Measurements from ENCODE around the gene ZMIZ1.

Gene ZMIZ1

DNA sequence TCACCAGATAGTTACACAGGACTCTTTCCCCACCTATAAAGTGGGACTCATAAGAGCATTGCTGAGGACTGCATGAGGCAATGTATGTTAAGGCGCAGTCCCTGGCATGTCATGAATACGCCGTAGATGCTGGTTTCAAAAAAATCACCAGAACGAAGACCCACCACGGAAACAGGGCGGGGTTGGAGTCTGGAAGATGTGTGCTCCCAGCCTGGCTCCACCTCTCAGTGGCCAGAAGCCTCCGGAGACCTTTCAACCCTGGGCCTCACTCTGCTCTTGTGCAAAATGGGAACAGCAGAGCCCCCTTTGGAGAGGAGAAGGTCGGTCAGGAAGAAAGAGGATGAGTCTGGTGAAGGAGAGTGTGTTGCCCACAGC is 12.4 kb upstream of the ZMIZ1 start:
- TF ChIP-seq ZFX (IDR thresholded peaks at IDR 0.05) (no peak), CTCF (conservative IDR thresholded peaks at IDR 0.05) (no peak)
- peak overlapping the region; percentile 37; the same call in 1 of the 2 replicates for H3K27ac ChIP-seq

DNA sequence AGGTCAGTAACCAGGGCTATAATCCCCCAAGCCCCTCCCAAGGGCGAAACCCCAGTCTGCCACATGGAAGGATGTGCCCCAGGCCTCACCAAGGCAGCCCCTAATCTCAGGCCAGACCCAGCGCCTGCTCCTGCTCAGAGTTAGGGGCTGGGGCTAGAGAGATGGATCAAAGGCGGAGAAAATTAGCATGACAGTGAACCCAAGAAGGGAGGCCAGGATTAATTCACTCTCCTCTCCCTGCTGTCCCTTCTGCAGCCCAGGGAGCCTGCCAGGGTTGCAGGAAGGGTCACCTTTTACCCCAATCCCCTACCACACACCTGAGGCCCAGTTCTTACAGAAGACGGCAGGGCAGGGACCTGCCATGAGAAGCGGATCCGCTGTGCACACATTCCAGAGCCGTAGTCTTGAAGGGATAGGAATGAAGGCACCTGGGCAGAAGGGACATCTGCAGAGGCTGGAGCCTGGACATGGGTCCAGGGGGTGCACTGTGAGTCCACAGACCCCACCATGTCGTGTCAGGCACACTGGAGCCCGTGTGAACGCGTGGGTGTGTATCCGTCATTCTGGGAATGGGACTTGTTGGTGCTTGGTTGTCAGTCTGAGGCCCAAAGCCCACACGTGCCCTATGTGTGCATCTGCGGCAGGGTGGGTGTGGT is 11.9 kb upstream of the ZMIZ1 start:
- no peak for TF ChIP-seq ZFX (IDR thresholded peaks at IDR 0.05)
- TF ChIP-seq CTCF (conservative IDR thresholded peaks at IDR 0.05): no peak
- H3K27ac ChIP-seq: peak overlapping the region; percentile 37; the same call in 1 of the 2 replicates

DNA sequence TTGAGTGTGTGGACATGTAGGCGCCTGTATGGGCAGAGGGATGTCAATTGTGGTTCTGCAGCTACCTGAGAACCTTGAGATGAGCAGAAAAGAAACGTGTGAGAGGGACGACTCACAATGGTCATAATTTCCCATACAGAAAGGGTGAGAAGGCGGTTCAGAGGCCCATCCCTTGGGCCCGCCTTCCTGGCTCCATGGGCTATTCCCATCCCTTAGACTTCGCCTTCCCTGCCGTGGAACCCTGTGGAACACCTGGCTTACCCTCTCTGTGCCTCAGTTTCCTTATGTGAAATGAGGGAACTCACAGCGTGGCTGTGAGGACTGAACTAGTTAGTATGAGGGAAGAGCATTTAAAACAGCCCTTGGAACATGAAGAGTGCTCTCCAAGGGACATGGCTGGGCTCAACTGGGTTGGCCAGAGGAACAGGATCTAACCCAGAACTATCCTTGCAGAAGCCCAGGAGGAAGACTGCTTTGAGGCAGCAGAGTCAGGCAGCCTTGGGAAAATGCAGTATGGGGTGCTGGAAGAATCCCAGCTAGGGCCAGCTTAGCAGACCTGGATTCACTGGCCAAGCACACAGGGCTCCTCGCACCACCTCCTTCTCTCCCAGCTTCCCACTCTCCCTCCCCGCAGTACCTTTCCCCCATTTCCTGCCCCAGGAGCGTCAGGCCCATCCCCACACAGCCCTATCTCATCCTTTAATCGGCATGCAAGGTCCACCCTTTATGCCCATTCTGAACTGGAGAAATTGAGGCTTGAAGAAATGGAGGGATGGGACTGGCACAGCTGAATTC is 11.1 kb upstream of the ZMIZ1 start:
- no peak overlapping the region for H3K27ac ChIP-seq
- TF ChIP-seq ZFX (IDR thresholded peaks at IDR 0.05): no peak
- TF ChIP-seq CTCF (conservative IDR thresholded peaks at IDR 0.05): no peak

DNA sequence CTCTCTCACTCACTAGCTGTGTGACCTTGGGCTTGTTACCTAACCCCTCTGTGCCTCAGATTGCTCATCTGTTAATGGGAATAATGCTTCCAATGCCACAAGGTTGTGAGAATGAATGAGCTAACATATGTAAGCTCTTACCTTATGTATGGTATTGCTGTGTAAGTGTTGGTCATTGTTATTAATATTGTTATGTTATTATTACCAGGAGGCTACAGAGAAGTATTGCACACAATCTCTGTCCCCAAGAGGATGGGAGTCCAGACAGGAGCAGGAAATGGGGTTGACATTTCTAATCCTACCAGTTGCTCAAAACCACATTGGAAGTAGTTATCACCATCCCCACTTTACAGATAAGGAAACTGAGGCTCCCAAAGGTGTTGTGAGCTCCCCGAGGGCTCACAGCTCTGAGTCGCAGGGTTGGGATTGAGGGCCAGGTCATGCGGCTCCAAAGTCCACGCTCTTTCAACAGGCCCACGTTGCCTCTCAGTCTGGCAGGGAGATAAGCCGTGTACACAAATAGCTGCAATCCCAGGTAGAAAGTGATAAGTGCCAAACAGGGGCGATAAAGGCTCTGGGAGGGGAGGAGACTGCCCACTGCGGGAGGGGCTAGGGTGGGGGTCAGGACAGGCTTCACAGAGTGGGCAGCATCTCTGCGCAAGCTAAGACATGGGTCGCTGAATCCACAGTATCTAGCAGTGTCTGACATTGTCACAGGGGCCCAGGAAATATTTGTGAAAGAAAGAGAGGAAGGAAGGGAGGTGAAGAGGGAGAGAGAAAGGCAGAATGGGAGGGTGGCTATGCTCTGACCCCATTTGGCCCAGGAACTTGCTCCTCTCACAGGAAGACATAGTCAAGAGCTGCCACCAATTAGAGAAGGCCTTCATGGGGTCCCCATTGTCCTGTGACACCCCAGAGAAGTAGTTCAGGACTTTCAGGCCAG is 9.6 kb upstream of the ZMIZ1 start:
- TF ChIP-seq ZFX (IDR thresholded peaks at IDR 0.05) (no peak), CTCF (conservative IDR thresholded peaks at IDR 0.05) (no peak)
- H3K27ac ChIP-seq: no peak overlapping the region

- TF ChIP-seq ZFX (IDR thresholded peaks at IDR 0.05): no peak
- TF ChIP-seq CTCF (conservative IDR thresholded peaks at IDR 0.05): no peak
- H3K27ac ChIP-seq: no peak overlapping the region
Observed at GRCh38 chr10:79059859-79060379, 8.8 kb upstream of the ZMIZ1 start.

DNA sequence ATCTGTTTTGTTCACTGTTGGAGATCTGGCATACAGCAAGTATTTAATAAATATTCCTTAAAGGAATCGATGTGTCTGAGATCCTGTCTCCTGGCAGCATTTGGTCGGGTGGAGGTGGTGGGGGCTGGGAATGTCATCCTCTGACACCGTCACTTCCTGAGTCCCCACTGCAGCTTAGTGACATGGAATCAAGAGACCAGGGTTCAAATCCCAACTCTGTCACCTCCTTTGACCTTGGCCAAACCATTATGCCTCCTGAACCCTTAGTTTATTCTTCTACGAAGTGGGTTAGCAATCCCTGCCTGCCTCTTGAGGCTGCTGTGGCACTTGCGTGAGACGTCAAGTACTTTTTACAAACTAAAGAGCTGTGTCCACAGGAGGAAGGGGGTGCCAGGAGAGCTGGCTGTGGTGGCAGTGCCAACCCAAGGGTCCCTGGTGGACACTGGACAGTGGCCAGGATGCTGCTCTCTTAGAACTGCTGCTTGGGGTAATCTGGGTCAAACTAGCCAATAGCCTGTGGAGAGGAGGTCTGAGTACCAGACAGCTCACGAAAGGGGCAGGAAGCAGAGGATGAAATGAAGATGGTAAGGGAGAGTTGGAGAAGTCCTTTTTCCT is 8.0 kb upstream of the ZMIZ1 start:
- no peak for TF ChIP-seq ZFX (IDR thresholded peaks at IDR 0.05)
- no peak for TF ChIP-seq CTCF (conservative IDR thresholded peaks at IDR 0.05)
- no peak overlapping the region for H3K27ac ChIP-seq
